Measurements from ENCODE around the gene C19orf12. TPM values are rescaled to one million over a fixed set of nuclear protein-coding genes. Genes with fewer than 3 reads are reported as not detected.
"Not testable (repeated sequence)": the region's sequence is repeated elsewhere in the genome, so short reads cannot be mapped to it uniquely, and the experiment has no call there.

The C19orf12 gene
- total and polyA plus RNA-seq, 5 donors, result 37.3 to 48.2 (median 41.3) TPM

DNA sequence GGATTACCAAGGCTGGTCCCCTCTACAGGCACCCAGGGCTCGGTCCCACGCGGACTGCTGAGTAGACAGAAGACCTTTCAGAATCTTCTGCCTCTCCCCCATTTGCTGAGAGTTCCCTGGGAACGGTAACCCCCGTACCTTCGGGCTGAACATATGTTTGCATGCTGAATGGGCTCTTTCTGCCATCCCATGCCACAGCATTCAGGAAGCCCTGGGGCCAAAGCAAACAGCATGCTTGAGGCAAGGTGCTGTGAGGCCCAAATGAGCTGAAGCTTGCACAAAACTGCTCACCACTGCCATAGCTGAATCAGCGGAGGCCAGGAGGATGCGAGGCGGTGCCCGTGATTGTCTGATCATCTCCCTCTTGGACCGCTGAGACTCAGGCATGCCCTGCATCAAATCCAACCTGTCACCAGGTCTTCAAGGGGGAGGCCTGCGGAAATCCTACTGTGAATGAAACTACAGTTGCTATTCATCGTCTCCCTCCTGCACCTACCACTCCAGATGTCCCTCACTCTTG, 16.3 kb upstream of the C19orf12 start:
- intact Hi-C loops (cut with DNase I), result loop anchor here in 1 of 4 donors (2.0 kb wide), 1 partner anchor 143 kb away; no protein-coding TSS in a partner anchor
- no peak for ATAC-seq
- H3K9me3 ChIP-seq (ENCODE audit: control insufficient read depth, low read length), result no peaks in the 10 kb centered on the region
- DNase-seq, result no peak
- no peaks in the 10 kb centered on the region for H3K27me3 ChIP-seq (ENCODE audit: control insufficient read depth, insufficient read depth)
- no peaks in the 10 kb centered on the region for H3K4me1 ChIP-seq (ENCODE audit: control insufficient read depth, insufficient read depth, low read length)
- H3K4me3 ChIP-seq (ENCODE audit: low read length), result no peak overlapping the region
- 86% methylated on average over 13 of the region's 13 CpGs for WGBS
- H3K27ac ChIP-seq (ENCODE audit: low read length), result no peak overlapping the region

DNA sequence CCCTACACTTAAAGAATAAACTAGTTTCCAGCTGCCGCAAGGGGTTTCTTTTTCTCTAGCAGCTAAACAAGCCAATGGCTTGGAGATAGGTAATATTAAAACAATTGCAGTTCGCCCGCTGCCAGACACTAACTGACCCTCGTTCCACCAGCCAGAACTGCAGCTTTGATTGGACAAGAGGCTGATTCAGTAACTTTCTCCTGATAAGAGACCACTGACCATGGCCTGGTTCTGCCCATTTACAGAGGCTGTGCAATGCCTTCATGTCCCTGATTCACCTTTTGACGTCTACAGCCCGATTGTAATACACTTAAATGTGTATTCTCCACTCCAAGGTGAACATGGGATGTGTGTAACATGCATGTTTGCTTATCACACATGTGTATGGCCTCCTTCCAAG, 12.8 kb upstream of the C19orf12 start:
- Histone ChIP-seq H3K27ac (ENCODE audit: low read length) (no peak overlapping the region), H3K4me1 (ENCODE audit: control insufficient read depth, insufficient read depth, low read length) (no peaks in the 10 kb centered on the region), H3K27me3 (ENCODE audit: control insufficient read depth, insufficient read depth) (no peaks in the 10 kb centered on the region), H3K4me3 (ENCODE audit: low read length) (no peak overlapping the region), H3K9me3 (ENCODE audit: control insufficient read depth, low read length) (no peaks in the 10 kb centered on the region)
- WGBS, result 71% methylated on average over 6 of the region's 6 CpGs
- DNase-seq, result no peak
- no peak for ATAC-seq
- intact Hi-C loops (cut with DNase I), result no loop called here

DNA sequence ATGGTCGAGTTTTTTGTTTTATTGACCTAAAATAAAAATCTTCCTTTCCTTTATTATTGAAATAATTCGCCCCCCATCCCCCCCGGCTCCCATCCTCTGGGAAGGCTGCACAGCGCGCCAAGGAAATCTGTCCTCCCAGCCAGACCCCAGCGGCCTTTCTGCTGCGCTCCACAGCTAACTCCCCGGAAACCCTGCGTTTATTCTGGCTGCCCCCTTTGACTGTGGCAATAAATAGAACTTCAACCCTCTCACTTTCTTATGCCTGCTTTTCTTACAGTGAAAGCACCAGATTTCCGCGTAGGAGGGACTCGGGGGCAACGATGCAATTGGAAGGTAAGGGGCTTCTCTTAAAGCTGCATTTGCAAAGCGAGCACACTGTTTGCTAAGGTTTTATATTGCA, 9.7 kb upstream of the C19orf12 start:
- Histone ChIP-seq H3K27ac (ENCODE audit: low read length) (no peak overlapping the region), H3K27me3 (ENCODE audit: control insufficient read depth, insufficient read depth) (no peaks in the 10 kb centered on the region), H3K4me3 (ENCODE audit: low read length) (no peak overlapping the region), H3K4me1 (ENCODE audit: control insufficient read depth, insufficient read depth, low read length) (no peaks in the 10 kb centered on the region), H3K9me3 (ENCODE audit: control insufficient read depth, low read length) (no peaks in the 10 kb centered on the region)
- 39% methylated on average over 14 of the region's 14 CpGs for WGBS
- DNase-seq (no peak), ATAC-seq (no peak)
- intact Hi-C loops (cut with DNase I), result loop anchor here in 1 of 4 donors (5.0 kb wide), 1 partner anchor 112 kb away; no protein-coding TSS in a partner anchor

DNA sequence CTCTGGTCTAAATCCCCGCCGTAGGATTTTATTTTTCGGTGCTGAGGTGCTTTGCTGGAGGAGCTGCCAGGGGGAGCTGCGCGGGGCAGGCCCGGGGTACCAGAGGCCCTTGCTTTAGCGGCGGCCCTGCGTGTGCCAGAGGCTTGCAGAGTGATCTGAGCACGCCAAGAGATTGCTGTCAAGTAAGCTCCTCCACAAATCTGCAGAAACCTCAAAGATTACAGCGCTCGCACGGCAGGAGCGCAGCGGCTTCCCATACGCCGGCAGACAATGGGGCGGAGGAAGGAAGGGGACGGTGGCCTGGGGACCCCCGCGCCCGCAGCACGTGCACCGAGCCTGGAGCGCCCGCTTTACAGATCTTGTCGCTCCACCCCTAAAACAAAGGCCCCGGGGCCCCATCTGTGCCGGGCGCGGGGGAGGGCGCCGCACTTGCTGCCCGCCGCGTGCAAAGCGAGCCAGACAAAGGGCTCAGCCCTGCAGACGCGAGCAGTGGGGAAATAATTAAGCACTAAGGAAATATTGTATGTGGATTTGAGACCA, 9.1 kb upstream of the C19orf12 start:
- Histone ChIP-seq H3K27ac (ENCODE audit: low read length) (no peak overlapping the region), H3K27me3 (ENCODE audit: control insufficient read depth, insufficient read depth) (no peaks in the 10 kb centered on the region), H3K9me3 (ENCODE audit: control insufficient read depth, low read length) (no peaks in the 10 kb centered on the region), H3K4me3 (ENCODE audit: low read length) (peak overlapping the region; percentile 42), H3K4me1 (ENCODE audit: control insufficient read depth, insufficient read depth, low read length) (no peaks in the 10 kb centered on the region)
- intact Hi-C loops (cut with DNase I), result loop anchor here in 1 of 4 donors (5.0 kb wide), 1 partner anchor 112 kb away; no protein-coding TSS in a partner anchor
- peak; percentile 46 to 49 for ATAC-seq
- WGBS, result 2% methylated on average over 39 of the region's 39 CpGs
- DNase-seq, result no peak

DNA sequence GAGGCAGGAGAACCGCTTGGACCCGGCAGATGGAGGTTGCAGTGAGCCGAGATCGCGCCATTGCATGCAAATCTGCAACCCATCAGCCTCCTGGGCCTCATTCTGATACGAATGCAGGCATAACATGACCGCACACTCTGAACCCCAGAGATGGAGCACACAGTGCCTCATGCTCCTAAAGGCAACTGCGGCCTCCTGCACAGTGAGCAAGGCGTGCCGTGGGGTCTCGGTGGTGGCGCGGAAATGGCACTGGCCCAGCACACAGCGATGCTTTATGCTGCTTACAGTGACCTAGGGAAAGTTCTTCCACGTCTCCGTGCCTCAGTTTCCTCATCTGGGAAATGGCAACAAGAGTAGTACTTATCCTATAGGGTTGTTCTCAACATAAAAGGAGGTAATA, 2.0 kb upstream of the C19orf12 start:
- no peak for DNase-seq
- Histone ChIP-seq H3K27me3 (ENCODE audit: control insufficient read depth, insufficient read depth) (no peaks in the 10 kb centered on the region), H3K4me1 (ENCODE audit: control insufficient read depth, insufficient read depth, low read length) (peaks cover 3% of the 10 kb centered on the region), H3K9me3 (ENCODE audit: control insufficient read depth, low read length) (no peaks in the 10 kb centered on the region), H3K27ac (ENCODE audit: low read length) (no peak overlapping the region), H3K4me3 (ENCODE audit: low read length) (no peak overlapping the region)
- no peak for ATAC-seq
- 84% methylated on average over 16 of the region's 16 CpGs for WGBS
- intact Hi-C loops (cut with DNase I), result loop anchor here in 3 of 4 donors (2.0 to 10.0 kb wide), 3 partner anchors 52 to 106 kb away; partner anchors contain the start of gene PLEKHF1 (in 2 of the 3)

DNA sequence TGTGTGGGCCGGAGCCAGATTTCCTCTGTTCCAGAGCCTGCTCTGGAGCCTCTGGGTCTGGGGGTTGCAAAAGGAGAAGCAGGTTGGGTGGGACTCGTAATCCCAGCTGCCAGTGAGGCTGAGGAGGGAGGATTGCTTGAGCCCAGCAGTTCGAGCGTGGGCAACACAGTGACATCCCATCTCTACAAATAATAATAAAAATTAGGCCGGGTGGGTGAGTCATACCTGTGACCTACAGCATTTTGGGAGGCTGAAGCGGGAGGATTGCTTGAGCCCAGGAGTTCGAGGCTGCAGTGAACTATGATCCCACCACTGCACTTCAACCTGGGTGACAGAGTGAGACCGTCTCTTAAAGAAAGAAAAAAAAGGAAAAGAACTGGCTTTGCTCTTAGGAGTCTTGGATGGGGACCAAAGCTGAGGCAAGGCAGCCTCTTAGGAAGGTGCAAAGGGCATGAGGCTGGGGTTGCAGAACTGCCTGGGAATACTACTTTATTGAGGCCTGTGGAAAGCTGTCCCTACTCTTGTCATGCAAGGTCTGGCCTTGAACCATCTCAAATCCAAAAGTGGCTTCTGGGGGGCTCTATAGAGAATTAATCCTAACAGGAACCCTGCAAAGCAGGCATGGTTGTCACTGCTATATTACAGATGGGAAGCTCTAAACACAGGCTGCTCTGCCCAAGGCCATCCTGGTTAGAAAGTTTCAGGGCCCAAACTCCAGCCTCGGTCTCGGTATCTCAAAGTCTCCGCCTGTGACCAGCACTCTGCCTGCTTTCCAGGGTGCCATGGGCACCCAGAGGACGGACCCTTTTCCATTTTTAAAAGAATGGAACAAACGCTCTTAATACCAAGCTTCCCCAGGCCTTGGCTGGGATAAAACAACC, 880 bp upstream of the C19orf12 start:
- H3K27me3 ChIP-seq (ENCODE audit: control insufficient read depth, insufficient read depth), result no peaks in the 10 kb centered on the region
- peaks cover 3% of the 10 kb centered on the region for H3K4me1 ChIP-seq (ENCODE audit: control insufficient read depth, insufficient read depth, low read length)
- peak overlapping the region; percentile 98 for H3K4me3 ChIP-seq (ENCODE audit: low read length)
- WGBS, result 28% methylated on average over 13 of the region's 13 CpGs
- peak overlapping the region; percentile 85 for H3K27ac ChIP-seq (ENCODE audit: low read length)
- intact Hi-C loops (cut with DNase I), result loop anchor here in 3 of 4 donors (1.0 to 10.0 kb wide), 5 partner anchors 19 to 106 kb away; partner anchors contain the start of gene PLEKHF1 (in 2 of the 3)
- no peaks in the 10 kb centered on the region for H3K9me3 ChIP-seq (ENCODE audit: control insufficient read depth, low read length)
- ATAC-seq, result peak; percentile 10 to 19
- DNase-seq, result no peak

DNA sequence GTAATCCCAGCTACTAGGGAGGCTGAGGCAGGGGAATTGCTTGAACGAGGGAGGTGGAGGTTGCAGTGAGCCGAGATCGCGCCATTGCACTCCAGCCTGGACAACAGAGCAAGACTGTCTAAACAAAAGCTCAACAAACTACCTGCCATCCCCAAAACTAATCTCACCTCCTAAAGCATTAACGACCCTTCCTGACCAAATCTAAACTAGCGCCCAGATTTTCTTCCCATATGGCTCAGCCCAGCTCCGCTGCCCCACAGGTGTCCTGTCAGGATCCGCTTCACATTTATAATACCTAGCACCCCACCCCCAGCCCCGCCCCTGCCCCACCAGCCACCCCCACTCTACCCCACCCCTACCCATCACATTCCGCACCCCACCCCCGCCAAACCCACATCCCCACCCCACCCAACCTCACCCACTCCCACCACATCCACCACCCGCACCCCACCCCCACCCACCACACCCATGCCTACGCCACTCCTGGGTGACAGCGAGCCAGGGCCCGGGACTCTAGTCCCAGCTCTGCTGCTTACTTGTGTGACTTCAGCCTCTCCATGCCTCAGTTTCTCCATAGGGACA, 599 bp downstream of the C19orf12 start:
- Histone ChIP-seq H3K9me3 (ENCODE audit: control insufficient read depth, low read length) (no peaks in the 10 kb centered on the region), H3K4me1 (ENCODE audit: control insufficient read depth, insufficient read depth, low read length) (peaks cover 3% of the 10 kb centered on the region), H3K27me3 (ENCODE audit: control insufficient read depth, insufficient read depth) (no peaks in the 10 kb centered on the region), H3K27ac (ENCODE audit: low read length) (peak overlapping the region; percentile 85), H3K4me3 (ENCODE audit: low read length) (peak overlapping the region; percentile 98)
- 33% methylated on average over 15 of the region's 15 CpGs for WGBS
- DNase-seq (no peak), ATAC-seq (peak in 1 of 2 donors; percentile 2)
- intact Hi-C loops (cut with DNase I), result loop anchor here in 2 of 4 donors (2.0 to 10.0 kb wide), 2 partner anchors 18 to 50 kb away; partner anchors contain the start of gene PLEKHF1 (in 2 of the 2)

DNA sequence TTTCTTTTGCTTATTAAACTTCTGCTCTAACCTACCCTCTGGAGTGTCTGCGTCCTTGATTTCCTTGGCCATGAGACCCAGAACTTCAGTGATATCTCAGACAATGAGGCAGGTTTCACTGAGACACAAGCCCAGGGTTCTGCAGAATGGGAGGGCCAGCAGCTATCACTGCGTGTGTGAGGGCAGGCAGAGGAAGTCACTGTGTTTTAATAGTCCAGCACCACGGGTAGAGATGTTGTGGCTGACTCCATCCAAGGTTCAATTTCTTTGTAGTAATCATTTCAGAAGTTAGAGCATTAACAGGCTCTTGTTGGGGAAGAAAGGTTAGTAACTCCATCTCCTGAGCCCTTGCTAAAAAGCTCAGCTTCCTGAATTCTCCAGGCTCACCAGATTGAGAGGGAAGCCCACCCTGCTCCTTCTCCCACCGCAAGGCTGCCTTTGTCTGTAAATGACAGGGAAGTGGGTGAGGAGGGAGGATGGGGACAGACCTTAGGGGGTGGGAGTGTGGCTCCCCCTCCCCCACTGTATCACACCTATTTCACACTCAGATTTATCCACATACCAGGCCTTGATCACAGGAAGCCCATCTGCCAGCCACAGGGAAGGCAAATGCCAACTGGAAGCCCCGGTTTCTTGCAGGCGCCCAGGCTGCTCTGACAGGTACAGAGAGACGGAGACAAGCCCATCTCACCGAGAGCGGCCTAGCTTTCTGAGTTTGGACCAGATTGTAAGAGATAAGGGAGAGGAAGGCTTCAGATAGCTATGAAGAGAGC, 2.1 kb downstream of the C19orf12 start:
- intact Hi-C loops (cut with DNase I), result loop anchor here in 2 of 4 donors (10.0 kb wide), 1 partner anchor 48 kb away; the partner anchor contains the start of gene PLEKHF1 (in 2 of the 2)
- Histone ChIP-seq H3K27ac (ENCODE audit: low read length) (peak overlapping the region; percentile 48), H3K4me3 (ENCODE audit: low read length) (no peak overlapping the region), H3K9me3 (ENCODE audit: control insufficient read depth, low read length) (no peaks in the 10 kb centered on the region), H3K4me1 (ENCODE audit: control insufficient read depth, insufficient read depth, low read length) (peaks cover 9% of the 10 kb centered on the region), H3K27me3 (ENCODE audit: control insufficient read depth, insufficient read depth) (no peaks in the 10 kb centered on the region)
- 65% methylated on average over 9 of the region's 9 CpGs for WGBS
- no peak for DNase-seq
- ATAC-seq, result no peak

DNA sequence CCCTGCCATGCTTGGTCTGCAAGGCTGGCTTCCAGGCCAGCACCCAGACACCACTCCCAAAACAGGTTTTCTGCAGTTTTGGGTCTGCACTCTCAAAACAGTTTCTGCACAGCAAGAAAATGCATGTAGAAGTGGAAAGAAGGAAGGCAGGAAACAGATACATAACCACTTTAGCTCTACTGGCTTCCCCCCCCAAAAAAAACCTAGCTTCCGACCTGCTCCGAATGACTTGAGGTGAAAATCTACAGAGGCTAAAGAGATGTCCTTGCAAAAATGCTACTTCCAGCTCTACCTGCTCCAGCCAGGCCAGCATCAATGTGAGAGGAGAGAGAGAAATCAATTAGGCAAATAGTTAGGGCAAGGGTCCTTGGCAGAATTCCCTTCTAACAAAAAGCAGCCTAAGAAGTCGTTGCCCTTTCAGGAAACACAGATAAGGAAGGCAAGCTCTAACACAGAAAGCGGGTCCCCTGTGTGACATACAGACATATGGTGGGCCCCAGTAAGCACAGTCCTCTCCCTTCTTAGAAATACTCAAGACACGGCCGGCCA, 3.4 kb downstream of the C19orf12 start:
- Histone ChIP-seq H3K27me3 (ENCODE audit: control insufficient read depth, insufficient read depth) (no peaks in the 10 kb centered on the region), H3K4me1 (ENCODE audit: control insufficient read depth, insufficient read depth, low read length) (peaks cover 9% of the 10 kb centered on the region), H3K4me3 (ENCODE audit: low read length) (no peak overlapping the region), H3K9me3 (ENCODE audit: control insufficient read depth, low read length) (no peaks in the 10 kb centered on the region), H3K27ac (ENCODE audit: low read length) (no peak overlapping the region)
- WGBS, result 72% methylated on average over 6 of the region's 6 CpGs
- intact Hi-C loops (cut with DNase I), result loop anchor here in 2 of 4 donors (10.0 kb wide), 1 partner anchor 47 kb away; the partner anchor contains the start of gene PLEKHF1 (in 2 of the 2)
- ATAC-seq, result no peak
- DNase-seq, result no peak

DNA sequence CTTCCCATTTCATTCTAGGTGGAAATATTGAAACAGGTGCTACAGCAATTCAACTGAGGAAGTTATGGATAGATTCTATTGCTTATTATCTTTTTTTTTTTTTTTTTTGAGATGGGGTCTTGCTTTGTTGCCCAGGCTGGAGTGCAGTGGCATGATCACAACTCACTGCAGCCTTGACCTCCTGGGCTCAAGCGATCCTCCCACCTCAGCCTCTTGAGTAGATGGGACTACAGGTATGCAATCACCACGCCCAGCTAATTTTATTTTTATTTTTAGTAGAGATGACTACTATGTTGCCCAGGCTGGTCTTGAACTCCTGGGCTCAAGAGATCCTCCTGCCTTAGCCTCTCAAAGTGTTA, 5.6 kb downstream of the C19orf12 start:
- H3K4me3 ChIP-seq (ENCODE audit: low read length); intact Hi-C loops (cut with DNase I); DNase-seq; H3K4me1 ChIP-seq (ENCODE audit: control insufficient read depth, insufficient read depth, low read length); H3K27me3 ChIP-seq (ENCODE audit: control insufficient read depth, insufficient read depth); ATAC-seq; H3K9me3 ChIP-seq (ENCODE audit: control insufficient read depth, low read length): not testable (repeated sequence)
- peak overlapping the region; percentile 1 for H3K27ac ChIP-seq (ENCODE audit: low read length)
- WGBS, result 99% methylated on average over 2 of the region's 2 CpGs
